Renal cortical epithelial cell (primary cell): Measurements from ENCODE around the gene ZNF331. TPM values are rescaled to one million over a fixed set of nuclear protein-coding genes. Genes with fewer than 3 reads are reported as not detected.
"Not testable (repeated sequence)": the region's sequence is repeated elsewhere in the genome, so short reads cannot be mapped to it uniquely, and the experiment has no call there.

ENCODE experiments used
- DNase-seq: peaks from one replicate; pipeline ENCODE4 v3.0.0-alpha.2; 2011; ENCODE audit warnings: low read depth
- total RNA-seq: library from RNA; depleted of rRNA; stranded (reverse); fragments of >200 nt; gene quantifications from 2 replicates; pipeline ENCODE4 v1.2.3, GENCODE V29; 2014

ZNF331 gene
- 4.0 and 9.3 TPM in 2 replicates for total RNA-seq

GRCh38 chr19:53537521-53538377, at the start of gene ZNF331:
Gene ZNF331 (plus strand): TSS chr19:53538145. CDS start chr19:53569377, 31,232 bp downstream.
- DNase-seq = peak; percentile 26

GRCh38 chr19:53492153-53492552, 45.8 kb upstream of the ZNF331 start:
- DNase-seq = no peak

DNA sequence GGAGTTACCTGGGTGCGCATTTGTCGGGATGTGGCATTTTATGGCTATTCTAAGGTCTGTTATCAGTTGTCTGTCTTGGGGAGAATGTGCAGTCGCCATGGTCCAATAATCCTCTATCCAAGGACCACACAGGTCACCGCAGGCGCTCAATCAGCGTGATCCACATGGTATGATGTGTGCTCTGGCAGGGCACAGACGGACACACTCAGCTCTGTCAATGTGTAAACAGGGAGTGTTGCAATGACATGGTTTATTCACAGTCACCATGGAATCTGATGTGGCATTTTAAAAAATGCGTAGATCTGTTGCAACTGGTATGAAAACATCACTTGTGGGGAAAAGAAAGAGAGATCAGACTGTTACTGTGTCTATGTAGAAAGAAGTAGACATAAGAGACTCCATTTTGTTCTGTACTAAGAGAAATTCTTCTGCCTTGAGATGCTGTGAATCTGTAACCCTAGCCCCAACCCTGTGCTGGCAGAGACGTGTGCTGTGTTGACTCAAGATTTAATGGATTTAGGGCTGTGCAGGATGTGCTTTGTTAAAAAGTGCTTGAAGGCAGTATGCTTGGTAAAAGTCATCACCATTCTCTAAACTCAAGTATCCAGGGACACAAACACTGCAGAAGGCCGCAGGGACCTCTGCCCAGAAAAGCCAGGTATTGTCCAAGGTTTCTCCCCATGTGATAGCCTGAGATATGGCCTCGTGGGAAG, 40.5 kb upstream of the ZNF331 start:
- DNase-seq = peak; percentile 49

GRCh38 chr19:53498024-53498395, 39.9 kb upstream of the ZNF331 start:
- DNase-seq = not testable (repeated sequence)

- DNase-seq = not testable (repeated sequence)
Measured at GRCh38 chr19:53503151-53503550, 34.8 kb upstream of the ZNF331 start.

DNA sequence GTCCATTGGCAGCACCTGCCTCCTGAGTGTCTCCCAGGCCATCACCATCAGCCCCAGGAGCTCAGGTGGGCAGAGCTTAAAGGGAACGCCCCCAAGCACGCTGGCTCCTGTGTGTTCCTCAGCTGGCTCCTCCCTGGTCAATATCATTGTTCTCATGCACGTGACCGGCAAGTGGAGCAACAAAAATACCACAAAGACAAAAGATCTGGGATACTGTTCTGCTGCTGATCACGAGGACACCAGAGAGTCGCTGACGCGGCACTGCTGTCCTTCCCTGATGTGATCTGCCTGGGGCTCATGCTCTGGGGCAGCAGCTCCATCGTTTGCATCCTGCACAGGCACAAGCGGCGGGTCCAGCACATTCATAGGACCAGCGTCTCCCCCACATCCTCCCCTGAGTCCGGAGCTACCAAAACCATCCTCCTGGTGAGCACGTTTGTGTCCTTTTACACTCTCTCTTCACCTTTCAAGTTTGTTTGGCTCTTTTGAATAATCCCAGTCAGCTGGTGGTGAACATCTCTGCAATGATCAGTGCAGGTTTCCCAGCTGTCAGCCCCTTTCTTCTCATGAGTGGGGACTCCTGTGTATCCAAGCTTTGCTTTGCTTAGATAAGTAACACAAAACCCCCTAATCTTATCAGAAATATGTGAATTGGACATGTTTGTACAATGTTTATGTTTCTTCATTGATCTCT, 34.1 kb upstream of the ZNF331 start:
- DNase-seq = not testable (repeated sequence)

DNA sequence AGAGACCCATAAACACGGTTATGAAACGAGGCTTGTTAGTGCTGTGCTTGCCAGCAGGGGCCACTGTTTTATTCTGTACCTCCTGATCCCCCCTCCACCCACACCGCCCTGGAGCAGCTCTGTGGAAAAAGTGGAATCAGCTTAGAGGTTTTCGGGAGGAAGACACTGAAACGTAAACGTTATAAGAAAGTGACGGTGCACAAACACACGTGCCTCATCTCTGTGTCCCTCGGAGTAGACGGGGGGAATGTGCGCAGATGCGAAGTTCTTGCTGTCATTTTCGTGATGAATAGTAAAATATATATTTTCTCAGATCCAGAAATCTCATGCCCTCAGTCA, 33.6 kb upstream of the ZNF331 start:
- not testable (repeated sequence) for DNase-seq

DNA sequence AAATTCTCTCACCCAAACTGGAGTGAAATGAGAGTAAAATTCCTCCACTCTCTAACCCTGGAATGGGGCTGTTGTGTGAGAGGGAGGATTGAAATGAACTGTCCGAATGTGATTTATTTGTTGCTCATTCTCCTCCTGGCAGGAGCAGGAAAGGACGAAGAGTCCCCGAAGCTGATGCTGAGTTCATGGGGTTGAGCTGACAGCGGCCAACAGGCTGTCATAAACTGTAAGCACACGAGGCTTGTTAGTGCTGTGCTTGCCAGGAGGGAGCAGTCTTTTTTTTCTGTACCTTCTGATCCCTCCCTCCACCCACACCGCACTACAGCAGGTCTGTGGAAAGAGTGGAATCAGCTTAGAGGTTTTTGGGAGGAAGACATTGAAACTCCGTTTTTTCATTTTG, 33.1 kb upstream of the ZNF331 start:
- DNase-seq = no peak

- DNase-seq = no peak
Measured at GRCh38 chr19:53506728-53507127, 31.2 kb upstream of the ZNF331 start.

DNA sequence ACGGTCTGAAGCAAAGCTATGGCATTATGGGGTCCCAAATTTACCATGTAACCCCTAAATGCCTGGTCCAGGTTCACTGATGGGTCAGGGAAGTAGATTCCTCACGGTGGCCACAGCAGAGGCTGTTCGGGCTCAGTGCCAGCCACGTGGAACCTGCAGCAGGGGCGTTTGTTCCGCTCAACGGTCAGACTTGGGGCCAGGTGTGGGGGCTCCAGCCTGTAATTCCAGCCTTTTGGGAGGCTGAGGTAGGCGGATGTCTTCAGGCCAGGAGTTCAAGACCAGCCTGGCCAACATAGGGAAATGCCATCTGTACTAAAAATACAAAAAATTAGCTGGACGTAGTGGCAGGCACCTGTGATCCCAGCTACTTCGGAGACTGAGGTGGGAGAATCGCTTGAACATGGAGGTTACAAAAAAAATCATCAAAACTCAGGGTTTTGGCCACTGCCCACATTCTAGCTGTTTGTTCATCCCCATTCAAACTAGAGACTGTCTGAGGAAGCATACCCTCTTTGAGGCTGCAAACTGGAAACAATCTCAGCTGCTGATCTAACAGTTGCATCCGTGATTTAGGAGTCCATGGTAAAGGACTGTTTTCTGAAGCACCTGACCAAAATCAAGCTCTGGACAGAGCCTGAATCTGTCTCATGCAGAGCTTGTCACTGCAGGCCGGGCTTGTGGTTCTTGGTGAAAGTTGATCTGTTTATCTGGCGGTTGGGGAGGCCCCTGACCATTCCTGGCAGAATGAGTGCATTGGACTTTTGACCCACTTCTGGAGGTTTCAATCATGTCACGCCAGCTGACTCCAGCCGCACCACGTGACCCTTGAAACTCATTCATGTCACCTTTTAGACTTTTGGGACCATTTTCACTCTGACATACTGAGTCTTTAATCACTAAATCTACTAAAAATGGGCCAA, 30.2 kb upstream of the ZNF331 start:
- no peak for DNase-seq

- DNase-seq = no peak
Measured at GRCh38 chr19:53509443-53509842, 28.5 kb upstream of the ZNF331 start.

GRCh38 chr19:53509845-53510244, 28.1 kb upstream of the ZNF331 start:
- no peak for DNase-seq

DNA sequence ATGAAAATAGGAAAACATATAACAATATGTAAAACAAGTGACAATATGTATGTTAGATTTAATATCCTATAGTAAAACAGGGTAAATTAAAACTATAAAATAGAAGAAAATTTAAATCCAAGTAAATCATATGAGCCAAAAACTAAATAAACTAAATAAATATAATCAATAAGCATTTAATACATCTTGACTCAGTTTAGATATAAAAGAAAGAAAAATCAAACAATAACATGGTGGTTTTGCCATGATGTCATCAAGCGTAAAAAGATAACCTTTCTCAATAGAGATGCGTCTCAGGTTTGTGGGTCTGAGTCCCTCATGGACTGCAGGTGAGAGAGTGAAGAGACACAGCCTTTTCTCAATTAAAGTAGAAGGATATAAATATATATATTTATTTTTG, 26.6 kb upstream of the ZNF331 start:
- DNase-seq = no peak

DNA sequence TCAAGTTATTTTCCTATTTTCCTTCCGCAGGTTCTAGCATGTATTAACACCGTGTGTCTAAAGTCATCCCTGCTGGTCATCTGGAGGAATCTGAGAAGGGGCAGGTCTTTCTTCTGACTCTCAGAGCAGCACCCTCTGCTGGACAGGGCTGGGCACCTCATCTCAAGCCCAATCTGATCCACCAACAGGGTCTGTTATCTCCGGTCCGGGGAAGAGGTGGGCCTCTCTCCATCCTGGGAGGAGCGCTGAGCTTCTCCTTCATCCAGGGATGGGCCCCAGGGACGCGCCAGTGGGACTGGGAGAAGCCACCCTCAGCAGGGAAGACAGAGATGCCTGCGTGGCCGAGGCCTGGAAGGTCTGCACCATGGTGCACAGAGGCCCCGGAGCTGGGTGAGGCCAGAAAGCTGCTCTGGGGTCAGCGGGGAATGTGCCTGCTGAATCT, 26.0 kb upstream of the ZNF331 start:
- peak; percentile 19 for DNase-seq

DNA sequence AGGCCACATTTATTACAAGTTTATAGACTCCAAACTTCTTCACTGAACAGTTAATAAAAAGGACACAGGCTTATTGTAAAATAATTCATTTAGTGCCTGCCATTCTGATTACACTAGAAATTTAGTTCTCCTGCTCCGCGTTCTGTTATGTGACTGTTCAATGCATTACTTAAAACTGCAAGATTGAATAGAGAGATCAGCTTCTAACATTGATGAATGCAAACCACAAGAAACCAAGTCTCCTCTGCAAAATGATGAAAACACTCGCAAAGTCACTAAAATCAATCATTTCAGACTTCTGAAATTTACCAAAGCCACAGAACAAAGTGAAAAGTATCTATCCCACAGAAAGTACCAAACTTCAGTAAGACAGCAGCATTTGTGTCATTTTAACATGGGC, 22.9 kb upstream of the ZNF331 start:
- not testable (repeated sequence) for DNase-seq

DNA sequence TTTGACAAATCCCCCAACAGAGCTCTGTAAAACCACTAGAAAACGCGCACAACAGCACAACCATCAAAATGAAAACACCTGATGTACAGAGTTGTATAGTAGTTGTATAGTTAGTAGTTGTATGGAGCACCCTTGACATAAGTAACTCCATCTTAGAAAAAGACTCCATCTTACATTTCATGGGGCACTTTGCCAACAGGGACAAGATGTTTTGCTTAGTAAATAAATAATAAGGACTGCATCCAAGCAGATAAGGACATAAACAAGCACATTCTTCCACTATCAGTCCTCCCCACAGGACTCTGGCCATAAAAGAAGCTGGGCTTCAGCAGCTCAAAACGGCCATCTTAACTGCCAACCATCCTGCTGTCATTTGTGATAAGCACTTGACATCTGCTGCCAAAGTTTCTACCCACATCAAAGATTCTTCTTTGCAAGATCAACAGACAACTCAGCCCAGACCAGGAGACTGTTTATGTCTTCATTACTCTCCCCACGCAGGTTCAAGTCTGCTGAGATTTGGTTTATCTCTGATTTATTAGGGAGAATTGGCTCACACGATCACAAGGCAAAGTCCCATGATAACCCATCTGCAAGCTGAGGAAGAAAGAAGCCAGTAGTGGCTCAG, 20.7 kb upstream of the ZNF331 start:
- no peak for DNase-seq

DNA sequence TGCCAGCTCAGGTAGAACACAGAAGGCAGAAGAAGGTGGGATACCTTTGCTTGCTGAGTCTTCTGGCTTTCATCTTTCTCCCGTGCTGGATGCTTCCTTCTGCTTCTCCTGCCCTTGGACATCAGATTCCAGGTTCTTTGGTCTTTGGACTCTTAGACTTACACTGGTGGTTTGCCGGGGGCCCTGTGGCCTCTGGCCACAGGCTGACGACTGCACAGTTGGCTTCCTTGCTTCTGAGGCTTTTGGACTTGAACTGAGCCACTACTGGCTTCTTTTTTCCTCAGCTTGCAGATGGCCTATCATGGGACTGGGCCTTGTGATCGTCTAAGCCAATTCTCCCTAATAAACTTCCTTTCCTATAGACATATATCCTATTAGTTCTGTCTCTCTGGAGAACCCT, 19.8 kb upstream of the ZNF331 start:
- DNase-seq = no peak

DNA sequence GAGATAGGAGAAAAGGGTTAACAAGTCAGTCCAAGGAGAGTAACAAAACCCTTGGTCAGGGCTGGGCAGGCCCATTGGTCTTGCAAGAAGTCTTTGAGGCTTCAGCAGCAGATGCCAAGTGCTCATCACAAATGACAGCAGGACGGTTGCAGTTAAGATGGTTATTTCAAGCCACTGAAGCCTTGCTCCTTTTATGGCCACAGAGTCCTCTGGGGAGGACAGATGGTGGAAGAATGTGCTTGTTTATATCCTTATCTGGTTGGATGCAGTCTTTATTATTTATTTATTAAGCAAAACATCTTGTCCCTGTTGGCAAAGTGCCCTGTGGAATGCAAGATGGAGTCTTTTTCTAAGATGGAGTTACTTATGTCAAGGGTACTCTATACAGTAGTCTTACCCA, 19.2 kb upstream of the ZNF331 start:
- DNase-seq = no peak

DNA sequence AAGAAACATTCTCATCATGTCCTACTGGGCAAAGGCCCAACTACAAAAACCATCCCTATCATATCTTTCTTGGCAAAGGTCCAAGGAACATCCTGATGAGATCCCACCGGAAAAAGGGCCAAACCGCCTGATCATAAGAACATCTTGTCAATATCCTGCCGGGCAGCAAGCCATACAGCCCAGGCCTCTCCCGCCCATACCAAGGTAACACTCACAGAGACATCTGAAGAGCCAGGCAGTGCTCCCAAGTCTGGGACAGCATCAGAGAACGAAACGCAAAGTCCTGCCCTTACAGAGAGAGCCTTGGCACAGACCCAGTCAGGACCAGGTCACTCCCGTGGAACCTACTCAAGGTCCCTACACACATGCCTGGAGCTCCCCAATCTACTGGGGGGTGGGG, 18.5 kb upstream of the ZNF331 start:
- no peak for DNase-seq

DNA sequence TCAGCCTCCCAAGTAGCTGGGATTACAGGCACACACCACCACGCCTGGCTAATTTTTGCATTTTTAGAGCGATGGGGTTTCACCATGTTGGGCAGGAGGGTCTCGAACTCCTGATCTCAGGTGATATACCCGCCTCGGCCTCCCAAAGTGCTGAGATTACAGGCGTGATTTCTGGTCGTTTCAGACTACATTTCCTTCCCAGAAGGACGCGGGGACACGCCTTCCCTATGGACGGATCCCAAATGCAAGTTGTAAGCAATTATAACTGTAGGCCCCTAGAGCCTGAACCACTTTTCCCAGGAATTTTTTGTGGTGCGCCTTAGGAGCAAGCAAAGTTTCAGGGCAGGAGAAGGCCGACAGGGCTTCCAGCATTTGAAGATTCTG, 17.8 kb upstream of the ZNF331 start:
- no peak for DNase-seq
